ENCODE measurements around the gene AKR1A1.

DNA sequence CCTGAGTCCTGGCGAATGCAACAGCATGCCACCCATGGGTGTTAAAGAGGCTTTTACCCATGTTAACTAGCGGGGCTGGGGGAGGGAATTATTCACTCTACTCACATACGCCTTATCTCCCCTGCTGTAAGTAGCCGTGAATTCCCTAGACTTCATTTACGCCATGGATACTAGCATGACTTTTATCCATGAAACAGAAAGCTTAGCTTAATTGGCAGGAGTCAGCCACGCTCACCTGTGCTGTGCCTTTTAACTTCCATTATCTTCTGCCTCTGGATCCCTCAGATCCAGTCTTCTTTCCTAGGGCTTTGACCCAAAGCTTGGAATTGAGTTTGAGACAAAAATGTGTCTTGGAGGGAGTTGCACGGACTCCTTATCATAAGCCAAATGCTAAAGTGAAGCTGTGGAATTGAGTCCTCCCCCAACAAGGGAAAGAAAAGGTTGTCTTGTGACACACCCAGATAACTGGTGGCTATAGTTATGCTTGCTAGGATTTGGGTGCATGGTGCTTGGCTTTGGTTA lies 23.5 kb downstream of the AKR1A1 start:
- no peak for TF ChIP-seq EZH2 (IDR thresholded peaks at IDR 0.05; ENCODE audit: low read length, unreplicated experiment)
- TF ChIP-seq CTCF (conservative IDR thresholded peaks at IDR 0.05; ENCODE audit: low read depth, low read length) = no peak

Data from PC-3 (cell line).